Right ventricle myocardium inferior (tissue), 1 donor: ENCODE measurements around the gene TMA7B. TPM values are rescaled to one million over a fixed set of nuclear protein-coding genes. Genes with fewer than 3 reads are reported as not detected.
A peak's percentile ranks its signal among the peaks of the same experiment; 100 is the strongest.
"Not testable (repeated sequence)": the region's sequence is repeated elsewhere in the genome, so short reads cannot be mapped to it uniquely, and the experiment has no call there.

Source experiments
- ATAC-seq: fragments of 200-7000 bp; cut with Tn5 transposase; one replicate; pipeline ENCODE4 v1.9.1; 2020; ENCODE audit warnings: mild to moderate bottlenecking, moderate library complexity
- DNase-seq: peaks from one replicate; pipeline ENCODE4 v3.0.0; 2021; ENCODE audit errors: missing footprints
- intact Hi-C: fragments of 100-400 bp; cut with DNase I; formaldehyde crosslinking; loops from one replicate; pipeline ENCODE4 v1.11.0; 2022
- total RNA-seq: library from RNA; stranded (reverse); fragmentation: NEBNext Ultra II Directional; extraction: Animal tissue kit (Norgen Biotek cat#: 25700); gene quantifications from one replicate; pipeline ENCODE4 v1.2.1, GENCODE V29; 2021
- donor health status: DM: no; HTN: yes; CAD: no; lungs with severe emphysema.

Gene TMA7B
- total RNA-seq, 1 donor from 2014 or later, result not detected

- peak; percentile 77 for ATAC-seq
- intact Hi-C loops, result loop anchor here (5.0 kb wide), 1 partner anchor 34 kb away; no protein-coding TSS in a partner anchor
- DNase-seq, result no peak
Measured at GRCh38 chr22:39967996-39968972, 8.1 kb downstream of the TMA7B start.

GRCh38 chr22:39970742-39971141 is 10.5 kb downstream of the TMA7B start:
- no peak for DNase-seq
- ATAC-seq, result no peak
- intact Hi-C loops, result no loop called here

- ATAC-seq, result no peak
- DNase-seq, result no peak
- intact Hi-C loops, result no loop called here
Measured at GRCh38 chr22:39972641-39973040, 12.4 kb downstream of the TMA7B start.

GRCh38 chr22:39973656-39974055 is 13.5 kb downstream of the TMA7B start:
- ATAC-seq (peak; percentile 63), DNase-seq (no peak)
- intact Hi-C loops, result no loop called here

GRCh38 chr22:39974065-39974464 is 13.9 kb downstream of the TMA7B start:
- intact Hi-C loops, result no loop called here
- DNase-seq, result no peak
- no peak for ATAC-seq

- no peak for DNase-seq
- no peak for ATAC-seq
- intact Hi-C loops, result no loop called here
Measured at GRCh38 chr22:39979048-39979447, 18.9 kb downstream of the TMA7B start.

GRCh38 chr22:39979458-39979857 is 19.3 kb downstream of the TMA7B start:
- no peak for ATAC-seq
- DNase-seq, result no peak
- intact Hi-C loops, result no loop called here

DNA sequence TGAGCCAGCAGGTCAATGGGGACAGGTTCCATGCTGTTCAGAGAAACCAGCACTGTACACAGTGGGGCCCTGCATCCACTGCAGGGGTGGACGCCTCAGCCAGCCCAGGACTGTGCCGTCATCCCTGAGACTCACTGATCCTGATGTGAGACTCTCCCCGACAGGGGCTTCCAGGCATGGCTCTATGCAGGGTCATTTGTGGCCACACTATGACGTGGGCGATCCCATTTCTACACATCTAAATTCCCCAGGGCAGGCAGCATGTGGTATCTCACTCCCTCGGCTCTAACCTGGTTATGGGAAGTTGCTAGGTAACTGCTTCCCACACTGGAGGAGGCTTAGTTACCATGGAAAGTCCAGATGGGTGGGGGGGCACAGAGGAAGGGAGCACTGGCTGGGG is 20.4 kb downstream of the TMA7B start:
- intact Hi-C loops, result no loop called here
- no peak for DNase-seq
- no peak for ATAC-seq

DNA sequence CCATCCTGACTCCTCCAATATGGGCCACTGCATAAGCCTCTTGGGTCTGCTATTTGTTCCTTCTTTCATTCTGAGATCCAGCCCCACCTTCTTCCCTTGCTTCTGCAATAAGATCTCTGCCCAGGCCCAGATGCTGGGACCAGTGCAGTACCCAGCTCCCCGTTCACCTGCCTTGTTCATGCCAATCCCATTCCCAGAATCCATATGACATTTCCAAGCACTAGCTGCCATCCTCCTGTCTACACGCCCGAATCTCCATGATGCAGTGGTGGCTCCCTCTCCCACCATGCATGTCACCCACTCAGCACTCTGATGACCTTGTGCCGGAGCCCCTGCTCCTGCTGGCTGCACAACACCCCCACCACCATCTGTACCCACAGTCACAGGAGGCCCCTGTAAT is 23.1 kb downstream of the TMA7B start:
- intact Hi-C loops, result no loop called here
- ATAC-seq (no peak), DNase-seq (no peak)

- no peak for DNase-seq
- intact Hi-C loops, result no loop called here
- ATAC-seq, result no peak
Measured at GRCh38 chr22:39984006-39984405, 23.8 kb downstream of the TMA7B start.

GRCh38 chr22:39984746-39985145 is 24.5 kb downstream of the TMA7B start:
- ATAC-seq, result no peak
- no peak for DNase-seq
- intact Hi-C loops, result no loop called here

GRCh38 chr22:39985383-39986035 is 25.3 kb downstream of the TMA7B start:
- no peak for DNase-seq
- no peak for ATAC-seq
- intact Hi-C loops, result no loop called here

DNA sequence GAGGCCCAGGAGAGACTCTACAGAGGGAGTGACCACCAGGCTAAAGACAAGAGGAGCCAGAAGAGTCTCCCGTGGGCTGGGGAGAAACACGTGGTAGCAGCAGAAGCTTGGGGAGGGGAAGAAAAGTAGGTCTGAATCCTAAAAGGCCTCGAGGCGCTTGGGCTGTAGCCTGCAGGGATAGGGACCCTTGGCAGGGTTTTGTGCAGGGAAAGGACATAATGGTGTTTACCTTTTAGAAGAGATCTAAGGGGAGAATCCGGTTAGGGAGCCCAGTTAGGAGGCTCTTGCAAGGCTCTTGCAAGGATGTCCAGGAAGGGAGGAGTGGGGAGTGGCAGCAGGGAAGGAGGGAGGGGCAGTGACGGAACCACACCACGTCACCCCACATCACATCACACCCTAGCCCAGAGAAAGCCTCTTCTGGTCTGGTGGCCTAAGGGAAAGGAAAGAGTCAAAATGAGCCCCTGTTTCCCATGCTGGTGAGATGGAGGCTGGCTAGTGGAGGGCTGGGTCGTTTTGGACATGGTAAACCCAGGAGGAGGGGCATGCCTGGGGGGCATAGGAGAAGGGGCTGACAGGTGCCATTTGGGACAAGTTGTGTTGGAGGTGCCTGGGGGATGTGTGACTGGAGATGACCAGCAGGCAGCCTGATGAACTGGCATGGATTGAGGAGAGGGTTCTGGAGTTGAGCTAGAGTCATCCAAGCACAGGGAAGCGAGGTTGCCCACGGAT is 28.4 kb downstream of the TMA7B start:
- ATAC-seq (no peak), DNase-seq (no peak)
- intact Hi-C loops, result no loop called here

GRCh38 chr22:39989633-39990032 is 29.4 kb downstream of the TMA7B start:
- intact Hi-C loops, result no loop called here
- ATAC-seq (peak; percentile 47), DNase-seq (no peak)

- ATAC-seq, result no peak
- intact Hi-C loops, result no loop called here
Measured at GRCh38 chr22:39990686-39991085, 30.5 kb downstream of the TMA7B start.

DNA sequence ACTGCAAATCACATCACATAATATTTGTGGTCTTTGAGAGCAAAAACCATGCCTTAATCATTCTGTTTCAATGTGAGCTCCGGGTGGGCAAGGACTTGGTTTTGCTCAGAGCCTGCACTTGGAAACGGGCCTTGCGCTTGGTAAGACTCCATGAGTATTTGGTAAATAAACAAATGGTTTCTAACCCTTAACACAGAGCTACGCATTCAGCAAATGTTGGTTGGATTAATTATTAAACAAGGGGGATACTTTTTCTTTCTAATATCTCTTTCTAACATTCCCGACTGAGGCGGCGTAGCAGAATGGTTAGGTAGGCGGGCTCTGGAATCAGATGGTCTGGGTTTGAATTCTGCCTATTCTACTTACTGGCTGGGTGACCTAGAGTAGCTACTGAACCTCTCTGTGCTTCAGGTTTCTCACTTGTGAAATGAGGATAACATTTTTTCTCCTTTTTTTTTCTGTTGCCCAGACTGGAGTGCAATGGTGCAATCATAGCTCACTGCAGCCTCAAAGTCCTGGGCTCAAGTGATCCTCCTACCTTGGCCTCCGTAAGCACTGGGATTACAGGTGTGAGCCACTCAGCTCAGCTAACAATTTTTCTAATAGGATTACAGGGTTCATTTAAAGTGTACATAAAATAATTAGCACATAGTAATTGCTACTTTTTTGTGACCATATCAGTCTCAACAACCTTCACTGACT is 31.1 kb downstream of the TMA7B start:
- intact Hi-C loops, result no loop called here
- DNase-seq (no peak), ATAC-seq (no peak)

More at GRCh38 chr22:39990686-39991085, 30.5 kb downstream of the TMA7B start:
- no peak for DNase-seq

- DNase-seq (no peak), ATAC-seq (peak; percentile 47)
- intact Hi-C loops, result no loop called here
Measured at GRCh38 chr22:39992088-39992826, 32.1 kb downstream of the TMA7B start.

- ATAC-seq, DNase-seq, intact Hi-C loops: not testable (repeated sequence)
Measured at GRCh38 chr22:39992894-39993293, 32.7 kb downstream of the TMA7B start.
